ENCODE measurements around the gene BCS1L. TPM values are rescaled to one million over a fixed set of nuclear protein-coding genes. Genes with fewer than 3 reads are reported as not detected.
A peak's percentile ranks its signal among the peaks of the same experiment; 100 is the strongest.

BCS1L gene
- total and polyA plus RNA-seq, 9 of the 15 experiments (the other 6 are each of a cell fraction or from before 2014, with no cell fraction given): 37.6 to 103 (median 56.7) TPM

GRCh38 chr2:218710687-218711549 lies 51.4 kb downstream of the BCS1L start, which contains the start of gene TTLL4 (continued):
- TF ChIP-seq ZBTB40 (IDR thresholded peaks at IDR 0.05) (no peak), ZBTB40 (CRISPR knock-in tag; IDR thresholded peaks at IDR 0.05) (no peak), RB1 (IDR thresholded peaks at IDR 0.05; ENCODE audit: low read depth) (peak; percentile 90), SREBF2 (CRISPR knock-in tag; IDR thresholded peaks at IDR 0.05) (no peak), BHLHE40 (IDR thresholded peaks at IDR 0.05; ENCODE audit: low read length) (peak; percentile 80), HES1 (IDR thresholded peaks at IDR 0.05; ENCODE audit: low read depth) (no peak), LCOR (CRISPR knock-in tag; IDR thresholded peaks at IDR 0.05) (0 out of 2 replicates have a peak, but pooled peaks have one; percentile 53), SAP30 (IDR thresholded peaks at IDR 0.05; ENCODE audit: borderline replicate concordance, insufficient read depth, low read depth, low read length, poor library complexity, severe bottlenecking) (peak; percentile 63), CHD4 (IDR thresholded peaks at IDR 0.05; ENCODE audit: insufficient read depth, insufficient replicate concordance, low read depth, low read length, poor library complexity, severe bottlenecking) (no peak), PML (IDR thresholded peaks at IDR 0.05; ENCODE audit: low read length) (0 out of 2 replicates have a peak, but pooled peaks have one; percentile 35), USF1 (CRISPR knock-in tag; IDR thresholded peaks at IDR 0.05) (peak; percentile 73), HLTF (IDR thresholded peaks at IDR 0.05) (no peak)

Measured in K562 (cell line).